Smooth muscle cell (in vitro differentiated cells): ENCODE data around the gene CELSR1. TPM values are rescaled to one million over a fixed set of nuclear protein-coding genes. Genes with fewer than 3 reads are reported as not detected.

Experiments used
- DNase-seq: peaks from one replicate; lab custom pipeline; 2025; ENCODE audit not compliant: unreplicated experiment; lab: John Stamatoyannopoulos, UW
- H2AFZ ChIP-seq: fragments of 200-600 bp; sonication (generic); 2 replicates; pipeline ENCODE4 v1.6.0; 2016; ENCODE audit warnings: antibody characterized with exemption, low read depth, mild to moderate bottlenecking
- H3F3A ChIP-seq: fragments of 200-600 bp; sonication (generic); 2 replicates; pipeline ENCODE4 v1.6.0; 2017; ENCODE audit warnings: antibody characterized with exemption, low read depth
- H3K27ac ChIP-seq: fragments of 200-600 bp; sonication (generic); 2 replicates; pipeline ENCODE4 v1.5.1; 2016; ENCODE audit warnings: low read depth, mild to moderate bottlenecking
- H3K27me3 ChIP-seq: fragments of 200-600 bp; sonication (generic); 2 replicates; pipeline ENCODE4 v1.6.1; 2016; ENCODE audit warnings: low read depth, mild to moderate bottlenecking
- H3K36me3 ChIP-seq: fragments of 200-600 bp; sonication (generic); 2 replicates; pipeline ENCODE4 v1.5.1; 2016; ENCODE audit warnings: low read depth
- H3K4me1 ChIP-seq: fragments of 200-600 bp; sonication (generic); 2 replicates; pipeline ENCODE4 v1.5.1; 2016; ENCODE audit warnings: low read depth
- H3K4me2 ChIP-seq: fragments of 200-600 bp; sonication (generic); 2 replicates; pipeline ENCODE4 v1.6.0; 2016; ENCODE audit warnings: mild to moderate bottlenecking
- H3K4me3 ChIP-seq: fragments of 200-600 bp; sonication (generic); 2 replicates; pipeline ENCODE4 v1.5.1; 2016; ENCODE audit warnings: mild to moderate bottlenecking
- H3K79me2 ChIP-seq: fragments of 200-600 bp; sonication (generic); 2 replicates; pipeline ENCODE4 v1.6.0; 2016; ENCODE audit warnings: low read depth, mild to moderate bottlenecking
- H3K9ac ChIP-seq: fragments of 200-600 bp; sonication (generic); 2 replicates; pipeline ENCODE4 v1.6.0; 2016; ENCODE audit warnings: low read depth
- H3K9me3 ChIP-seq: fragments of 200-600 bp; sonication (generic); replicated peaks from 2 replicates; pipeline ENCODE4 v1.5.1; 2016; ENCODE audit warnings: low read depth
- H4K20me1 ChIP-seq: fragments of 200-600 bp; sonication (generic); 2 replicates; pipeline ENCODE4 v1.6.0; 2016; ENCODE audit warnings: low read depth
- CTCF ChIP-seq: fragments of 200-600 bp; sonication (generic); IDR thresholded peaks from 2 replicates; pipeline ENCODE4 v1.5.1; 2017; ENCODE audit warnings: borderline replicate concordance, mild to moderate bottlenecking, antibody characterized with exemption; ENCODE audit not compliant: insufficient read depth, poor library complexity, severe bottlenecking
- WGBS: methylation state at CpG from one replicate; pipeline ENCODE4 v1.1.7; 2016; ENCODE audit warnings: low lambda C conversion rate; 5-methylcytosine and 5-hydroxymethylcytosine counted together
- polyA plus RNA-seq: library from polyadenylated mRNA; unstranded; fragments of >200 nt; fragmentation: Nextera tagmentation; extraction: Ambion mirVana; gene quantifications from 2 replicates; pipeline ENCODE4 v1.2.1, GENCODE V29; 2016
- total RNA-seq: library from RNA; depleted of rRNA; stranded (reverse); fragments of >200 nt; gene quantifications from 2 replicates; pipeline ENCODE4 v1.2.3, GENCODE V29; 2014

The CELSR1 gene
- total and polyA plus RNA-seq, 2 experiments from 2014 or later = 3.6 to 15.2 TPM

GRCh38 chr22:46415776-46416519, 121.5 kb downstream of the CELSR1 start:
- H3K4me3 ChIP-seq = no peak overlapping the region
- DNase-seq = no peak
- no peaks in the 10 kb centered on the region for H3K9me3 ChIP-seq
- no peak overlapping the region for H3K27ac ChIP-seq
- no peak for TF ChIP-seq CTCF
- no peaks in the 10 kb centered on the region for H3K4me1 ChIP-seq
- no peak overlapping the region for H2AFZ ChIP-seq
- no peaks in the 10 kb centered on the region for H3K79me2 ChIP-seq
- no peaks in the 10 kb centered on the region for H3F3A ChIP-seq
- no peak overlapping the region for H3K4me2 ChIP-seq
- no peaks in the 10 kb centered on the region for H3K27me3 ChIP-seq
- H4K20me1 ChIP-seq = no peaks in the 10 kb centered on the region
- 97% methylated on average over 30 of the region's 30 CpGs for WGBS
- H3K9ac ChIP-seq = no peak overlapping the region
- H3K36me3 ChIP-seq = no peaks in the 10 kb centered on the region

GRCh38 chr22:46414704-46415103, 122.7 kb downstream of the CELSR1 start:
- Histone ChIP-seq H3K4me1 (no peaks in the 10 kb centered on the region), H2AFZ (no peak overlapping the region), H3K27ac (no peak overlapping the region), H3F3A (no peaks in the 10 kb centered on the region), H3K9ac (no peak overlapping the region), H4K20me1 (no peaks in the 10 kb centered on the region), H3K9me3 (no peaks in the 10 kb centered on the region), H3K79me2 (no peaks in the 10 kb centered on the region), H3K27me3 (no peaks in the 10 kb centered on the region), H3K36me3 (no peaks in the 10 kb centered on the region), H3K4me2 (no peak overlapping the region), H3K4me3 (no peak overlapping the region)
- WGBS = 98% methylated on average over 19 of the region's 19 CpGs
- no peak for TF ChIP-seq CTCF
- no peak for DNase-seq

GRCh38 chr22:46413725-46414379, 123.6 kb downstream of the CELSR1 start:
- Histone ChIP-seq H3K4me1 (no peaks in the 10 kb centered on the region), H3F3A (no peaks in the 10 kb centered on the region), H3K36me3 (no peaks in the 10 kb centered on the region), H3K9ac (no peak overlapping the region), H3K27ac (no peak overlapping the region), H3K79me2 (no peaks in the 10 kb centered on the region), H2AFZ (no peak overlapping the region), H3K4me2 (no peak overlapping the region), H4K20me1 (no peaks in the 10 kb centered on the region), H3K9me3 (no peaks in the 10 kb centered on the region), H3K4me3 (no peak overlapping the region), H3K27me3 (no peaks in the 10 kb centered on the region)
- TF ChIP-seq CTCF = no peak
- 76% methylated on average over 23 of the region's 23 CpGs for WGBS
- DNase-seq = no peak
